Tibial artery (tissue), 4 donors: ENCODE data around the gene PAQR9.

Source experiments
- DNase-seq, 2 donors: peaks; one replicate each; pipeline ENCODE4 v3.0.0-alpha.2; 2019
- H3K27ac ChIP-seq, 2 donors: fragments of 200-600 bp; sonication (generic) in 1 of 2; 1 replicate in 1 of 2; 2 replicates in 1 of 2; pipeline ENCODE4 v1.5.1; 2018 to 2019; ENCODE audit warnings: mild to moderate bottlenecking in 1 of 2
- H3K27me3 ChIP-seq, 2 donors: fragments of 200-600 bp; sonication (generic) in 1 of 2; one replicate each; pipeline versions ENCODE4 v1.5.1 to v1.6.0; 2016 to 2019
- H3K36me3 ChIP-seq, 3 donors: fragments of 200-600 bp; sonication (generic) in 2 of 3; one replicate each; pipeline ENCODE4 v1.5.1; 2016 to 2019; ENCODE audit warnings: mild to moderate bottlenecking in 2 of 3
- H3K4me1 ChIP-seq, 4 donors: fragments of 200-600 bp; sonication (generic) in 2 of 4; 1 replicate in 3 of 4; 2 replicates in 1 of 4; pipeline ENCODE4 v1.5.1; 2016 to 2019
- H3K4me3 ChIP-seq, 2 donors: fragments of 200-600 bp; sonication (generic) in 1 of 2; 1 replicate in 1 of 2; 2 replicates in 1 of 2; pipeline ENCODE4 v1.5.1; 2018 to 2019; ENCODE audit warnings: mild to moderate bottlenecking in 2 of 2
- H3K9me3 ChIP-seq, 3 donors: fragments of 200-600 bp; sonication (generic) in 1 of 3; one replicate each; pipeline ENCODE4 v1.5.1; 2016 to 2019
- CTCF ChIP-seq, 2 experiments: fragments of 200-600 bp in 1 of 2; fragments of 450-650 bp in 1 of 2; IDR thresholded peaks; one replicate each; pipeline ENCODE4 v1.5.1; 2017 to 2019; ENCODE audit warnings: antibody characterized with exemption in 2 of 2, mild to moderate bottlenecking in 1 of 2, moderate library complexity in 1 of 2
- intact Hi-C: fragments of 100-400 bp; cut with DNase I; formaldehyde crosslinking; loops from one replicate; pipeline ENCODE4 v1.15.0; 2023; ENCODE audit warnings: low total_unique reads

Gene PAQR9

GRCh38 chr3:142947799-142948575 lies 15.5 kb downstream of the PAQR9 start:
- no peak overlapping the region for H3K4me3 ChIP-seq
- H3K27ac ChIP-seq, result no peak overlapping the region
- no peaks in the 10 kb centered on the region for H3K36me3 ChIP-seq
- DNase-seq, result no peak
- H3K9me3 ChIP-seq, result no peaks in the 10 kb centered on the region
- peaks cover 0 to 5% (median 0%) of the 10 kb centered on the region in 4 donors for H3K4me1 ChIP-seq
- peaks cover 0 to 10% of the 10 kb centered on the region in 2 donors for H3K27me3 ChIP-seq
- no peak for TF ChIP-seq CTCF (IDR thresholded peaks at IDR 0.05)
- intact Hi-C loops, result no loop called here

GRCh38 chr3:142947352-142947751 lies 16.1 kb downstream of the PAQR9 start:
- H3K4me3 ChIP-seq, result no peak overlapping the region
- no peaks in the 10 kb centered on the region for H3K9me3 ChIP-seq
- H3K27me3 ChIP-seq, result peaks cover 0 to 10% of the 10 kb centered on the region in 2 donors

GRCh38 chr3:142946861-142947260 lies 16.6 kb downstream of the PAQR9 start:
- Histone ChIP-seq H3K4me1 (peaks cover 0 to 5% (median 0%) of the 10 kb centered on the region in 4 donors), H3K4me3 (no peak overlapping the region), H3K27ac (no peak overlapping the region), H3K27me3 (peaks cover 0 to 10% of the 10 kb centered on the region in 2 donors), H3K9me3 (no peaks in the 10 kb centered on the region), H3K36me3 (no peaks in the 10 kb centered on the region)
- no peak for DNase-seq
- intact Hi-C loops, result no loop called here
- TF ChIP-seq CTCF (IDR thresholded peaks at IDR 0.05), result no peak

More at GRCh38 chr3:142947352-142947751, 16.1 kb downstream of the PAQR9 start:
- no peak for TF ChIP-seq CTCF (IDR thresholded peaks at IDR 0.05)
- no peak for DNase-seq
- H3K4me1 ChIP-seq, result peaks cover 0 to 5% (median 0%) of the 10 kb centered on the region in 4 donors
- no peak overlapping the region for H3K27ac ChIP-seq
- H3K36me3 ChIP-seq, result no peaks in the 10 kb centered on the region
- intact Hi-C loops, result no loop called here

GRCh38 chr3:142945023-142945422 lies 18.5 kb downstream of the PAQR9 start:
- no peaks in the 10 kb centered on the region for H3K9me3 ChIP-seq
- H3K27me3 ChIP-seq, result peaks cover 0 to 10% of the 10 kb centered on the region in 2 donors
- no peak for DNase-seq
- H3K4me3 ChIP-seq, result no peak overlapping the region
- TF ChIP-seq CTCF (IDR thresholded peaks at IDR 0.05), result no peak
- intact Hi-C loops, result no loop called here
- H3K4me1 ChIP-seq, result peaks cover 0 to 5% (median 0%) of the 10 kb centered on the region in 4 donors
- no peaks in the 10 kb centered on the region for H3K36me3 ChIP-seq
- H3K27ac ChIP-seq, result no peak overlapping the region

GRCh38 chr3:142944342-142944741 lies 19.1 kb downstream of the PAQR9 start:
- intact Hi-C loops, result no loop called here
- DNase-seq, result no peak
- Histone ChIP-seq H3K27ac (no peak overlapping the region), H3K4me3 (no peak overlapping the region), H3K36me3 (no peaks in the 10 kb centered on the region), H3K9me3 (no peaks in the 10 kb centered on the region), H3K4me1 (peaks cover 0 to 5% (median 0%) of the 10 kb centered on the region in 4 donors), H3K27me3 (peaks cover 0 to 10% of the 10 kb centered on the region in 2 donors)
- no peak for TF ChIP-seq CTCF (IDR thresholded peaks at IDR 0.05)
